GM23338 (cell line): Measurements from ENCODE around the gene H2BW1. TPM values are rescaled to one million over a fixed set of nuclear protein-coding genes. Genes with fewer than 3 reads are reported as not detected.

Experiments
- ATAC-seq: fragments of 200-7000 bp; cut with Tn5 transposase; 3 replicates; pipeline ENCODE4 v1.9.1; 2020
- DNase-seq: peaks from one replicate; pipeline ENCODE4 v3.0.0-alpha.2; 2015; ENCODE audit warnings: low spot score
- H2AFZ ChIP-seq: fragments of 200-600 bp; sonication (generic); 2 replicates; pipeline ENCODE4 v1.8.0; 2016; ENCODE audit warnings: antibody characterized with exemption, mild to moderate bottlenecking, moderate library complexity
- H3F3A ChIP-seq: fragments of 200-600 bp; sonication (generic); replicated peaks from 2 replicates; pipeline ENCODE4 v1.8.0; 2017; ENCODE audit warnings: antibody characterized with exemption, mixed run types, low read depth
- H3K27ac ChIP-seq: fragments of 200-600 bp; sonication (generic); 2 replicates; pipeline ENCODE4 v1.6.1; 2016; ENCODE audit warnings: low read depth
- H3K27me3 ChIP-seq: fragments of 200-600 bp; sonication (generic); 2 replicates; pipeline ENCODE4 v1.8.0; 2016; ENCODE audit warnings: mild to moderate bottlenecking, mixed run types, moderate library complexity; ENCODE audit not compliant: insufficient read depth
- H3K36me3 ChIP-seq: fragments of 200-600 bp; sonication (generic); 2 replicates; pipeline ENCODE4 v1.8.0; 2016; ENCODE audit warnings: mild to moderate bottlenecking; ENCODE audit not compliant: insufficient read depth
- H3K4me1 ChIP-seq: fragments of 200-600 bp; sonication (generic); 2 replicates; pipeline ENCODE4 v1.8.0; 2016; ENCODE audit warnings: mild to moderate bottlenecking, moderate library complexity; ENCODE audit not compliant: insufficient read depth
- H3K4me2 ChIP-seq: fragments of 200-600 bp; sonication (generic); 2 replicates; pipeline ENCODE4 v1.7.1; 2017; ENCODE audit warnings: mixed run types
- H3K4me3 ChIP-seq: fragments of 200-600 bp; sonication (generic); 2 replicates; pipeline ENCODE4 v1.6.1; 2016; ENCODE audit warnings: mixed run types
- H3K79me2 ChIP-seq: fragments of 200-600 bp; sonication (generic); replicated peaks from 2 replicates; pipeline ENCODE4 v1.8.0; 2017; ENCODE audit warnings: mild to moderate bottlenecking; ENCODE audit not compliant: insufficient read depth
- H3K9me2 ChIP-seq: fragments of 200-600 bp; sonication (generic); 2 replicates; pipeline ENCODE4 v1.8.0; 2017; ENCODE audit not compliant: insufficient read depth
- H4K20me1 ChIP-seq: fragments of 200-600 bp; sonication (generic); replicated peaks from 2 replicates; pipeline ENCODE4 v1.8.0; 2017; ENCODE audit warnings: mild to moderate bottlenecking; ENCODE audit not compliant: insufficient read depth
- H3K27ac Mint-ChIP-seq: 2 replicates; pipeline ENCODE4 v1.8.0; 2020; ENCODE audit warnings: inconsistent platforms, mild to moderate bottlenecking, moderate library complexity, mixed read lengths
- H3K27me3 Mint-ChIP-seq: 3 replicates; pipeline ENCODE4 v1.8.0; 2022; ENCODE audit warnings: low read depth, mild to moderate bottlenecking, moderate library complexity, mixed read lengths, inconsistent platforms; ENCODE audit not compliant: insufficient read depth, poor library complexity
- H3K36me3 Mint-ChIP-seq: 3 replicates; pipeline ENCODE4 v1.8.0; 2021; ENCODE audit warnings: low read depth, mild to moderate bottlenecking, inconsistent platforms, moderate library complexity, mixed read lengths
- H3K4me1 Mint-ChIP-seq: 3 replicates; pipeline ENCODE4 v1.8.0; 2020; ENCODE audit warnings: mild to moderate bottlenecking, inconsistent platforms, mixed read lengths
- H3K4me3 Mint-ChIP-seq: 3 replicates; pipeline ENCODE4 v1.8.0; 2021; ENCODE audit warnings: moderate library complexity, mild to moderate bottlenecking, inconsistent platforms, mixed read lengths
- H3K9me3 Mint-ChIP-seq: 3 replicates; pipeline ENCODE4 v1.8.0; 2020; ENCODE audit warnings: moderate library complexity, mild to moderate bottlenecking, inconsistent platforms, mixed read lengths
- CREB1 ChIP-seq: fragments of 250-450 bp; sonication (Bioruptor Pico); IDR thresholded peaks from 2 replicates; pipeline ENCODE4 v1.5.0; 2020; ENCODE audit warnings: low read depth, mild to moderate bottlenecking, moderate library complexity
- CTCF ChIP-seq, 2 experiments: fragments of 200-600 bp in 1 of 2; sonication (generic) in 1 of 2; conservative IDR thresholded peaks; 2 replicates each; pipeline versions ENCODE4 v1.5.1 to v1.6.1; 2016 to 2017; ENCODE audit warnings: antibody characterized with exemption in 2 of 2, low read depth in 2 of 2, mild to moderate bottlenecking in 2 of 2, moderate library complexity in 1 of 2
- ETS1 ChIP-seq: IDR thresholded peaks from 2 replicates; pipeline ENCODE4 v1.6.1; 2016; ENCODE audit warnings: antibody characterized with exemption
- EZH2 ChIP-seq: fragments of 200-600 bp; sonication (generic); IDR thresholded peaks from one replicate; pipeline ENCODE4 v1.8.0; 2017; ENCODE audit warnings: antibody characterized with exemption, mild to moderate bottlenecking, low read depth; ENCODE audit not compliant: unreplicated experiment
- EZH2phosphoT487 ChIP-seq: fragments of 200-600 bp; sonication (generic); IDR thresholded peaks from one replicate; pipeline ENCODE4 v1.8.1; 2018; ENCODE audit warnings: antibody characterized with exemption; ENCODE audit not compliant: unreplicated experiment
- JUNB ChIP-seq: IDR thresholded peaks from one replicate; pipeline ENCODE4 v1.6.1; 2016; ENCODE audit warnings: antibody characterized with exemption; ENCODE audit not compliant: unreplicated experiment
- REST ChIP-seq: IDR thresholded peaks from one replicate; pipeline ENCODE4 v1.6.1; 2018; ENCODE audit warnings: antibody characterized with exemption; ENCODE audit not compliant: unreplicated experiment
- ZNF114 ChIP-seq: fragments of 250-450 bp; sonication (Bioruptor Pico); IDR thresholded peaks from 2 replicates; pipeline ENCODE4 v1.5.0; 2020; ENCODE audit warnings: mild to moderate bottlenecking, moderate library complexity
- ZNF331 ChIP-seq: fragments of 250-450 bp; sonication (Bioruptor Pico); IDR thresholded peaks from 2 replicates; pipeline ENCODE4 v1.5.0; 2020; ENCODE audit warnings: low read depth, mild to moderate bottlenecking, moderate library complexity
- ZNF462 ChIP-seq: fragments of 250-450 bp; sonication (Bioruptor Pico); IDR thresholded peaks from 2 replicates; pipeline ENCODE4 v1.5.0; 2020; ENCODE audit warnings: mild to moderate bottlenecking, moderate library complexity
- polyA plus RNA-seq: library from polyadenylated mRNA; unstranded; fragments of >200 nt; fragmentation: Nextera tagmentation; extraction: Ambion mirVana; gene quantifications from 2 replicates; pipeline ENCODE4 v1.2.1, GENCODE V29; 2016
- total RNA-seq: library from RNA; depleted of rRNA; stranded (reverse); fragments of >200 nt; shearing (Covaris generic); gene quantifications from 2 replicates; pipeline ENCODE4 v1.2.3, GENCODE V29; 2014

H2BW1 gene
- total and polyA plus RNA-seq, 2 experiments from 2014 or later: 0.35 TPM; not detected in 1

- TF ChIP-seq CREB1 (CRISPR knock-in tag) (no peak), ETS1 (no peak), JUNB (no peak), CTCF (conservative IDR thresholded peaks at IDR 0.05; ENCODE audit: low read depth in 2 of 2) (no peak), ZNF331 (CRISPR knock-in tag) (no peak)
Measured at GRCh38 chrX:104008831-104009230, 4.7 kb downstream of the H2BW1 start (continued).

GRCh38 chrX:103999234-103999633 is 14.3 kb downstream of the H2BW1 start:
- H3K27me3 ChIP-seq: no peaks in the 10 kb centered on the region
- H3K4me2 ChIP-seq: no peak overlapping the region
- no peaks in the 10 kb centered on the region for H4K20me1 ChIP-seq
- Mint-ChIP-seq H3K36me3 (no peaks in the 10 kb centered on the region), H3K27me3 (peaks cover 3% of the 10 kb centered on the region), H3K4me3 (no peak overlapping the region), H3K27ac (no peak overlapping the region), H3K9me3 (no peaks in the 10 kb centered on the region), H3K4me1 (peaks cover 2% of the 10 kb centered on the region; the same call in 2 of the 3 replicates)
- H3K4me3 ChIP-seq: no peak overlapping the region
- H3K36me3 ChIP-seq: no peaks in the 10 kb centered on the region
- no peaks in the 10 kb centered on the region for H3K9me2 ChIP-seq
- no peak overlapping the region for H2AFZ ChIP-seq
- H3K27ac ChIP-seq: no peak overlapping the region
- H3F3A ChIP-seq: no peaks in the 10 kb centered on the region
- DNase-seq (peak; percentile 2), ATAC-seq (no peak)
- H3K4me1 ChIP-seq: no peaks in the 10 kb centered on the region
- no peaks in the 10 kb centered on the region for H3K79me2 ChIP-seq
- no peak for TF ChIP-seq EZH2
- no peak for TF ChIP-seq ZNF462 (CRISPR knock-in tag)
- no peak for TF ChIP-seq REST
- no peak for TF ChIP-seq ETS1
- TF ChIP-seq JUNB: no peak
- TF ChIP-seq ZNF331 (CRISPR knock-in tag): no peak
- TF ChIP-seq EZH2phosphoT487: no peak
- no peak for TF ChIP-seq ZNF114 (CRISPR knock-in tag)
